ENCODE results near the gene LHFPL2. TPM values are rescaled to one million over a fixed set of nuclear protein-coding genes. Genes with fewer than 3 reads are reported as not detected.
A peak's percentile ranks its signal among the peaks of the same experiment; 100 is the strongest.

LHFPL2 gene
- polyA plus RNA-seq, 1 of the 3 experiments (the other 2 are of a cell fraction) = 10.4 TPM

DNA sequence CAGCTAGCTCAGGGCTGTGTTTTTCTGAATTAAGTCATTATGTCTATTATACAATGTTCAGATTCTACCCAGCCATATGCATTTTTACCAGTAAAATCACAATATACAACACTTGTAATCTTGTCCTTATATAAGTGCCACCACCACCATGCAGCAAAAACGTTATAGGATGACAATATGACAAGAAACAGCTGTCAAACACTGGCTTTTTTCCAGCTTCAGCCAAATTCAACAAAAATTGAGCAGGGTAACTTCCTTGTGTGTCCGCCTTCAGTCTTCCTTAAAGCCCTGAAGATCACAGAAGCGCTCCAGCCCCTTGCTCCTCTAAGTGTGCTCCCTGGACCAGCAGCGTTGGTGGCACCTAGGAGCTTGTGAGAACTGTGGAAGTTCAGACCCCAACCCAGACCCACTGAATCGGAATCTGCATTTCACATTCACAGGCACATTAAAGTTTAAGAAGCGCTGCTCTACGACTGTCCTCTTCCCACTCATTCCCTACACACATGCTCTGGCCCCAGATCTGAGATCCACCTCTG, 111.8 kb downstream of the LHFPL2 start:
- peak overlapping the region in 1 of 2 experiments; percentile 97; a peak in 1 of 4 replicates for H3K27ac ChIP-seq (ENCODE audit: low read depth in 2 of 2, low read length in 1 of 2)
- H4K20me1 ChIP-seq (ENCODE audit: insufficient read depth) = no peaks in the 10 kb centered on the region
- H3K4me2 ChIP-seq = no peak overlapping the region
- peaks cover 0 to 4% of the 10 kb centered on the region in 2 experiments for H3K36me3 ChIP-seq (replicated peaks in 1 of 2; ENCODE audit: control insufficient read depth in 1 of 2, insufficient read depth in 2 of 2, low read length in 1 of 2)
- DNase-seq = no peak
- 83% methylated on average over 7 of the region's 7 CpGs for WGBS (ENCODE audit: low lambda C conversion rate)
- H3K9me3 ChIP-seq = no peaks in the 10 kb centered on the region
- H3K4me3 ChIP-seq (ENCODE audit: low read depth in 2 of 2, low read length in 1 of 2) = no peak overlapping the region
- no peak for TF ChIP-seq FOXM1 (IDR thresholded peaks at IDR 0.05; ENCODE audit: low read depth)
- TF ChIP-seq, protein P1, sequence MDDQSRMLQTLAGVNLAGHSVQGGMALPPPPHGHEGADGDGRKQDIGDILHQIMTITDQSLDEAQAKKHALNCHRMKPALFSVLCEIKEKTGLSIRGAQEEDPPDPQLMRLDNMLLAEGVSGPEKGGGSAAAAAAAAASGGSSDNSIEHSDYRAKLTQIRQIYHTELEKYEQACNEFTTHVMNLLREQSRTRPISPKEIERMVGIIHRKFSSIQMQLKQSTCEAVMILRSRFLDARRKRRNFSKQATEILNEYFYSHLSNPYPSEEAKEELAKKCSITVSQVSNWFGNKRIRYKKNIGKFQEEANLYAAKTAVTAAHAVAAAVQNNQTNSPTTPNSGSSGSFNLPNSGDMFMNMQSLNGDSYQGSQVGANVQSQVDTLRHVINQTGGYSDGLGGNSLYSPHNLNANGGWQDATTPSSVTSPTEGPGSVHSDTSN (IDR thresholded peaks at IDR 0.05) = no peak
- no peak for TF ChIP-seq EP300 (IDR thresholded peaks at IDR 0.05; ENCODE audit: borderline replicate concordance in 1 of 2, low read depth in 1 of 2, low read length in 1 of 2)
- TF ChIP-seq RFX5 (IDR thresholded peaks at IDR 0.05; ENCODE audit: low read length) = no peak
- no peak for TF ChIP-seq EZH2phosphoT487 (IDR thresholded peaks at IDR 0.05; ENCODE audit: borderline replicate concordance, low read depth)
- no peak for TF ChIP-seq FOXJ3 (CRISPR knock-in tag; IDR thresholded peaks at IDR 0.05)
- no peak for TF ChIP-seq NRF1 (IDR thresholded peaks at IDR 0.05; ENCODE audit: low read depth, low read length)
- H3K9me2 ChIP-seq = no peaks in the 10 kb centered on the region
- ChIA-PET POLR2A (no interaction called here), CTCF (interaction anchor here (0.8 to 7.2 kb wide), 33 partner anchors 9 to 596 kb away, joined by 3 to 61 read pairs (median 5); partner anchors contain the start of genes LHFPL2 and SCAMP1)
- H3K79me2 ChIP-seq (ENCODE audit: insufficient read depth) = peaks cover 100% of the 10 kb centered on the region
- H3K27me3 ChIP-seq (ENCODE audit: insufficient read depth) = no peaks in the 10 kb centered on the region
- H3K4me1 ChIP-seq (ENCODE audit: control insufficient read depth in 1 of 2, insufficient read depth in 2 of 2, low read depth in 1 of 2, low read length in 1 of 2) = peaks cover 0 to 30% of the 10 kb centered on the region in 2 experiments; a peak in 3 of 4 replicates
- no peak overlapping the region for H3K9ac ChIP-seq
- no peak overlapping the region for H2AFZ ChIP-seq (ENCODE audit: low read depth)
- H3F3A ChIP-seq (replicated peaks; ENCODE audit: insufficient read depth) = peaks cover 26% of the 10 kb centered on the region

DNA sequence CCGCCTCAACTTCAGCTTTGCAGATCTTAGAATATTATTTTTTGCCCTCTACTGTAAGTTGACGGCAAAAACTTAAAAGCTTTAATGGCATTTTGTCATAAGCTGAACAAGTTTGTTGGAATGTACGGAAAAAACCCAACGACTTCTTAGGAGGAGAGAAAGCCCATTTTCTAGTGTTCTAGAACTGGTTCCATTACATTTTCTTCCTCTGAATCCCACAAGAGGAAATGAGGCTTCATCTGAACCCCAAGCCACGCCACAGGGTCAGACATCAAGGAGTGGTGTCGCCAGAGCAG, 113.7 kb downstream of the LHFPL2 start:
- H3K9me2 ChIP-seq = no peaks in the 10 kb centered on the region
- peak overlapping the region; percentile 63 for H3K4me2 ChIP-seq
- CTCF ChIA-PET = interaction anchor here (0.9 to 7.2 kb wide), 10 partner anchors 9 to 431 kb away, joined by 3 to 61 read pairs (median 4); partner anchors contain the start of gene LHFPL2
- H2AFZ ChIP-seq (ENCODE audit: low read depth) = no peak overlapping the region
- WGBS (ENCODE audit: low lambda C conversion rate) = 85% methylated on average over 6 of the region's 6 CpGs
- no peak overlapping the region for H3K4me3 ChIP-seq (ENCODE audit: low read depth in 2 of 2, low read length in 1 of 2)
- H4K20me1 ChIP-seq (ENCODE audit: insufficient read depth) = no peaks in the 10 kb centered on the region
- peak overlapping the region; percentile 53 to 97; a peak in 3 of 4 replicates for H3K27ac ChIP-seq (ENCODE audit: low read depth in 2 of 2, low read length in 1 of 2)
- H3K36me3 ChIP-seq (replicated peaks in 1 of 2; ENCODE audit: control insufficient read depth in 1 of 2, insufficient read depth in 2 of 2, low read length in 1 of 2) = peaks cover 0 to 4% of the 10 kb centered on the region in 2 experiments
- peak overlapping the region; percentile 64 for H3K9ac ChIP-seq
- peaks cover 40% of the 10 kb centered on the region for H3F3A ChIP-seq (replicated peaks; ENCODE audit: insufficient read depth)
- POLR2A ChIA-PET = no interaction called here
- H3K9me3 ChIP-seq = no peaks in the 10 kb centered on the region
- peaks cover 0 to 16% of the 10 kb centered on the region in 2 experiments for H3K4me1 ChIP-seq (ENCODE audit: control insufficient read depth in 1 of 2, insufficient read depth in 2 of 2, low read depth in 1 of 2, low read length in 1 of 2)
- H3K79me2 ChIP-seq (ENCODE audit: insufficient read depth) = peaks cover 93% of the 10 kb centered on the region
- no peak for DNase-seq
- no peaks in the 10 kb centered on the region for H3K27me3 ChIP-seq (ENCODE audit: insufficient read depth)
- no peak for TF ChIP-seq FOXM1 (IDR thresholded peaks at IDR 0.05; ENCODE audit: low read depth)
- TF ChIP-seq, protein P2, sequence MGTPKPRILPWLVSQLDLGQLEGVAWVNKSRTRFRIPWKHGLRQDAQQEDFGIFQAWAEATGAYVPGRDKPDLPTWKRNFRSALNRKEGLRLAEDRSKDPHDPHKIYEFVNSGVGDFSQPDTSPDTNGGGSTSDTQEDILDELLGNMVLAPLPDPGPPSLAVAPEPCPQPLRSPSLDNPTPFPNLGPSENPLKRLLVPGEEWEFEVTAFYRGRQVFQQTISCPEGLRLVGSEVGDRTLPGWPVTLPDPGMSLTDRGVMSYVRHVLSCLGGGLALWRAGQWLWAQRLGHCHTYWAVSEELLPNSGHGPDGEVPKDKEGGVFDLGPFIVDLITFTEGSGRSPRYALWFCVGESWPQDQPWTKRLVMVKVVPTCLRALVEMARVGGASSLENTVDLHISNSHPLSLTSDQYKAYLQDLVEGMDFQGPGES (IDR thresholded peaks at IDR 0.05; ENCODE audit: low read depth, low read length) = no peak
- TF ChIP-seq RXRA (IDR thresholded peaks at IDR 0.05; ENCODE audit: borderline replicate concordance, low read depth) = no peak
- no peak for TF ChIP-seq FOXJ3 (CRISPR knock-in tag; IDR thresholded peaks at IDR 0.05)
- TF ChIP-seq, protein P1 (IDR thresholded peaks at IDR 0.05) = no peak
- TF ChIP-seq FOSL2 (IDR thresholded peaks at IDR 0.05; ENCODE audit: borderline replicate concordance, low read depth) = no peak
- TF ChIP-seq, protein P3, sequence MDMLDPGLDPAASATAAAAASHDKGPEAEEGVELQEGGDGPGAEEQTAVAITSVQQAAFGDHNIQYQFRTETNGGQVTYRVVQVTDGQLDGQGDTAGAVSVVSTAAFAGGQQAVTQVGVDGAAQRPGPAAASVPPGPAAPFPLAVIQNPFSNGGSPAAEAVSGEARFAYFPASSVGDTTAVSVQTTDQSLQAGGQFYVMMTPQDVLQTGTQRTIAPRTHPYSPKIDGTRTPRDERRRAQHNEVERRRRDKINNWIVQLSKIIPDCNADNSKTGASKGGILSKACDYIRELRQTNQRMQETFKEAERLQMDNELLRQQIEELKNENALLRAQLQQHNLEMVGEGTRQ (IDR thresholded peaks at IDR 0.05; ENCODE audit: borderline replicate concordance, low read depth, low read length) = no peak
- no peak for TF ChIP-seq TEAD4 (IDR thresholded peaks at IDR 0.05; ENCODE audit: borderline replicate concordance, insufficient read depth)
- TF ChIP-seq NFIC (IDR thresholded peaks at IDR 0.05; ENCODE audit: borderline replicate concordance) = no peak
- TF ChIP-seq, protein P4, sequence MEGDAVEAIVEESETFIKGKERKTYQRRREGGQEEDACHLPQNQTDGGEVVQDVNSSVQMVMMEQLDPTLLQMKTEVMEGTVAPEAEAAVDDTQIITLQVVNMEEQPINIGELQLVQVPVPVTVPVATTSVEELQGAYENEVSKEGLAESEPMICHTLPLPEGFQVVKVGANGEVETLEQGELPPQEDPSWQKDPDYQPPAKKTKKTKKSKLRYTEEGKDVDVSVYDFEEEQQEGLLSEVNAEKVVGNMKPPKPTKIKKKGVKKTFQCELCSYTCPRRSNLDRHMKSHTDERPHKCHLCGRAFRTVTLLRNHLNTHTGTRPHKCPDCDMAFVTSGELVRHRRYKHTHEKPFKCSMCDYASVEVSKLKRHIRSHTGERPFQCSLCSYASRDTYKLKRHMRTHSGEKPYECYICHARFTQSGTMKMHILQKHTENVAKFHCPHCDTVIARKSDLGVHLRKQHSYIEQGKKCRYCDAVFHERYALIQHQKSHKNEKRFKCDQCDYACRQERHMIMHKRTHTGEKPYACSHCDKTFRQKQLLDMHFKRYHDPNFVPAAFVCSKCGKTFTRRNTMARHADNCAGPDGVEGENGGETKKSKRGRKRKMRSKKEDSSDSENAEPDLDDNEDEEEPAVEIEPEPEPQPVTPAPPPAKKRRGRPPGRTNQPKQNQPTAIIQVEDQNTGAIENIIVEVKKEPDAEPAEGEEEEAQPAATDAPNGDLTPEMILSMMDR (IDR thresholded peaks at IDR 0.05) = no peak
- TF ChIP-seq POLR2AphosphoS5 (IDR thresholded peaks at IDR 0.05; ENCODE audit: low read depth, low read length) = no peak
- no peak for TF ChIP-seq MEF2A (IDR thresholded peaks at IDR 0.05; ENCODE audit: borderline replicate concordance, low read depth)
- no peak for TF ChIP-seq MXI1 (IDR thresholded peaks at IDR 0.05; ENCODE audit: low read depth, low read length)
- no peak for TF ChIP-seq YY1 (IDR thresholded peaks at IDR 0.05; ENCODE audit: low read depth)
- TF ChIP-seq, protein P5, sequence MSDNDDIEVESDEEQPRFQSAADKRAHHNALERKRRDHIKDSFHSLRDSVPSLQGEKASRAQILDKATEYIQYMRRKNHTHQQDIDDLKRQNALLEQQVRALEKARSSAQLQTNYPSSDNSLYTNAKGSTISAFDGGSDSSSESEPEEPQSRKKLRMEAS (IDR thresholded peaks at IDR 0.05; ENCODE audit: low read depth) = no peak
- TF ChIP-seq TAF1 (IDR thresholded peaks at IDR 0.05; ENCODE audit: borderline replicate concordance, low read depth, low read length) = no peak
- TF ChIP-seq RFX5 (IDR thresholded peaks at IDR 0.05; ENCODE audit: low read length) = no peak
- TF ChIP-seq SIN3A (IDR thresholded peaks at IDR 0.05; ENCODE audit: borderline replicate concordance, low read depth, low read length) = no peak
